Esophagus muscularis mucosa (tissue), 4 donors: Measurements from ENCODE around the gene TOR4A. TPM values are rescaled to one million over a fixed set of nuclear protein-coding genes. Genes with fewer than 3 reads are reported as not detected.
"Not testable (repeated sequence)": the region's sequence is repeated elsewhere in the genome, so short reads cannot be mapped to it uniquely, and the experiment has no call there.

Source experiments
- DNase-seq: peaks from one replicate; pipeline ENCODE4 v3.0.0-alpha.2; 2017; ENCODE audit errors: extremely low spot score
- H3K27ac ChIP-seq, 4 donors: fragments of 200-600 bp; sonication (generic); replicated peaks in 1 of 4; 1 replicate in 3 of 4; 2 replicates in 1 of 4; pipeline ENCODE4 v1.5.1; 2016 to 2019; ENCODE audit warnings: mild to moderate bottlenecking in 1 of 4
- H3K27me3 ChIP-seq, 4 donors: fragments of 200-600 bp; sonication (generic); one replicate each; pipeline versions ENCODE4 v1.5.1 to v1.6.0; 2016 to 2019
- H3K36me3 ChIP-seq, 4 donors: fragments of 200-600 bp; sonication (generic); one replicate each; pipeline ENCODE4 v1.5.1; 2016 to 2019
- H3K4me1 ChIP-seq, 4 donors: fragments of 200-600 bp; sonication (generic); one replicate each; pipeline ENCODE4 v1.5.1; 2016 to 2019
- H3K4me3 ChIP-seq, 4 donors: fragments of 200-600 bp; sonication (generic); 1 replicate in 2 of 4; 2 replicates in 2 of 4; pipeline ENCODE4 v1.5.1; 2016 to 2019; ENCODE audit warnings: mild to moderate bottlenecking in 4 of 4, moderate library complexity in 1 of 4
- H3K9me3 ChIP-seq, 4 donors: fragments of 200-600 bp; sonication (generic); 1 replicate in 3 of 4; 2 replicates in 1 of 4; pipeline ENCODE4 v1.5.1; 2016 to 2019
- CTCF ChIP-seq, 3 experiments: fragments of 200-600 bp in 2 of 3; fragments of 450-650 bp in 1 of 3; sonication (generic) in 2 of 3; IDR thresholded peaks; one replicate each; pipeline ENCODE4 v1.5.1; 2017 to 2019; ENCODE audit warnings: antibody characterized with exemption in 3 of 3, mild to moderate bottlenecking in 2 of 3, moderate library complexity in 1 of 3
- EP300 ChIP-seq: sonication (generic); formaldehyde crosslinking; IDR thresholded peaks from one replicate; pipeline ENCODE4 v1.6.1; 2017; ENCODE audit warnings: antibody characterized with exemption
- POLR2A ChIP-seq: fragments of 450-650 bp; IDR thresholded peaks from one replicate; pipeline ENCODE4 v1.6.1; 2017; ENCODE audit warnings: antibody characterized with exemption, moderate library complexity, mild to moderate bottlenecking, low read depth
- POLR2AphosphoS5 ChIP-seq, 2 donors: sonication (generic); formaldehyde crosslinking; IDR thresholded peaks; one replicate each; pipeline ENCODE4 v1.6.1; 2017; ENCODE audit warnings: antibody characterized with exemption in 2 of 2
- WGBS: methylation state at CpG from one replicate; pipeline ENCODE4 v1.1.5; 2018; 5-methylcytosine and 5-hydroxymethylcytosine counted together
- intact Hi-C: fragments of 100-400 bp; cut with DNase I; formaldehyde crosslinking; loops from one replicate; pipeline ENCODE4 v1.15.1; 2023
- total RNA-seq, 4 donors: library from RNA; depleted of rRNA; stranded (reverse); fragments of >200 nt; gene quantifications; one replicate each; pipeline versions ENCODE4 v1.1.0 to v1.2.1, GENCODE V29; 2016

TOR4A gene
- total RNA-seq, 4 donors from 2014 or later: 5.0 to 9.2 (median 7.3) TPM

DNA sequence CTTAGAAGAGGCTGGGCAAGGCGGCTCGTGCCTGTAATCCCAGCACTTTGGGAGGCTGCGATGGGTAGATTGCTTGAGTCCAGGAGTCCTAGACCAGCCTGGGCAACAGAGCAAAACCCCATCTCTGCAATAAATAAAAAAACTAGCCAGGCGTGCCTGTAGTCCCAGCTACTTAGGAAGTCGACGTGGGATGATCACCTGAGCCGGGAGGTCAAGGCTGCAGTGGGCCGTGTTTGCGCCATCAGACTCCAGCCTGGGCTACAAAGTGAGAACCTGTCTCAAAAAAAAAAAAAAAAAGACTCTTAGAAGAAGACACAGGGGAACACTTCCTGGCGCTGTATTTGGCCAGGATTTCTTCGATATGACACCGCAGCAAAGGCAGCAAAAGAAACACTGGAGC is 48.3 kb downstream of the TOR4A start:
- no peaks in the 10 kb centered on the region for H3K36me3 ChIP-seq
- no peaks in the 10 kb centered on the region for H3K9me3 ChIP-seq
- DNase-seq: no peak
- WGBS: 95% methylated on average over 12 of the region's 12 CpGs
- TF ChIP-seq POLR2A (no peak), CTCF (IDR thresholded peaks at IDR 0.05) (no peak), POLR2AphosphoS5 (IDR thresholded peaks at IDR 0.05) (no peak)
- intact Hi-C loops: no loop called here
- H3K4me1 ChIP-seq: peaks cover 3 to 9% (median 7%) of the 10 kb centered on the region in 4 donors
- H3K4me3 ChIP-seq: no peak overlapping the region
- H3K27ac ChIP-seq: no peak overlapping the region
- no peaks in the 10 kb centered on the region for H3K27me3 ChIP-seq

GRCh38 chr9:137326445-137327065 is 49.0 kb downstream of the TOR4A start:
- Histone ChIP-seq H3K4me1 (peaks cover 0 to 3% (median under 1%) of the 10 kb centered on the region in 4 donors), H3K4me3 (no peak overlapping the region), H3K27me3 (no peaks in the 10 kb centered on the region), H3K36me3 (no peaks in the 10 kb centered on the region), H3K27ac (no peak overlapping the region), H3K9me3 (no peaks in the 10 kb centered on the region)
- no peak for TF ChIP-seq POLR2AphosphoS5 (IDR thresholded peaks at IDR 0.05)
- TF ChIP-seq POLR2A: no peak
- TF ChIP-seq CTCF (IDR thresholded peaks at IDR 0.05): no peak
- no peak for TF ChIP-seq EP300
- whole genome bisulfite sequencing: 81% methylated on average over 19 of the region's 19 CpGs
- intact Hi-C loops: no loop called here
- no peak for DNase-seq

- DNase-seq, H3K36me3 ChIP-seq, H3K27me3 ChIP-seq, H3K4me1 ChIP-seq, intact Hi-C loops, H3K9me3 ChIP-seq, H3K27ac ChIP-seq, H3K4me3 ChIP-seq: not testable (repeated sequence)
- WGBS: 73% methylated on average over 8 of the region's 8 CpGs
These were observed 50.4 kb downstream of the TOR4A start for GRCh38 chr9:137327641-137328550.

GRCh38 chr9:137329590-137329989 is 52.1 kb downstream of the TOR4A start:
- H3K4me1 ChIP-seq, H3K27ac ChIP-seq, H3K36me3 ChIP-seq, intact Hi-C loops, H3K27me3 ChIP-seq, H3K9me3 ChIP-seq, DNase-seq, H3K4me3 ChIP-seq: not testable (repeated sequence)
- WGBS: 80% methylated on average over 1 of the region's 26 CpGs

DNA sequence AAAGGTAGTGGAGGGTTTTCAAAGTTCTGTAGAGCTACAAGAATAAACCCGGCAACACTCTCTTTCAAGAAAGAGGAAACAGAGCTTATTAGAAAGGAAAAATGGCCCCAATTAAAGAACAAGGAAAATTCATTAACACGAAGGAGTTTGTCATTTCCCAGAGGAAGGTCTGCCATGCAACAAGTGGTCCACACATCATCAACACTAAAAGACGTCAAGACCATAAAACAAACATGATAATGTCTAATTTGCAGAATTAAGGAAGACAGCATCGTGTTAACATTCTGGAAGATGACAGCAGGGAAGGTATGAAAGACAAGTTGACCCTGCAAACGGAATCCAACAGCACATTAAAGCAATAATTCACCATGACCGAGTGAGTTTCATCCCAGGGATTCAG is 53.2 kb downstream of the TOR4A start:
- Histone ChIP-seq H3K9me3 (no peaks in the 10 kb centered on the region), H3K4me3 (no peak overlapping the region), H3K27me3 (no peaks in the 10 kb centered on the region), H3K36me3 (peaks cover 0 to 5% (median 0%) of the 10 kb centered on the region in 4 donors), H3K27ac (no peak overlapping the region), H3K4me1 (no peaks in the 10 kb centered on the region)
- 82% methylated on average over 6 of the region's 6 CpGs for WGBS
- TF ChIP-seq CTCF (IDR thresholded peaks at IDR 0.05) (no peak), POLR2AphosphoS5 (IDR thresholded peaks at IDR 0.05) (no peak), POLR2A (no peak), EP300 (no peak)
- intact Hi-C loops: no loop called here
- DNase-seq: no peak
